ENCODE measurements around the gene MRPS6. TPM values are rescaled to one million over a fixed set of nuclear protein-coding genes. Genes with fewer than 3 reads are reported as not detected.

The MRPS6 gene
- total RNA-seq, 1 donor, result 51.4 TPM

- DNase-seq (ENCODE audit: low read depth), result no peak
- TF ChIP-seq CTCF (IDR thresholded peaks at IDR 0.05; ENCODE audit: insufficient read depth, low read depth, low read length), result no peak
- H3K4me3 ChIP-seq (ENCODE audit: low read depth, low read length), result no peak overlapping the region
Measured at GRCh38 chr21:34086887-34087306, 13.5 kb downstream of the MRPS6 start.

GRCh38 chr21:34088752-34089151 lies 15.4 kb downstream of the MRPS6 start:
- DNase-seq (ENCODE audit: low read depth), result peak; percentile 54
- no peak overlapping the region for H3K4me3 ChIP-seq (ENCODE audit: low read depth, low read length)
- TF ChIP-seq CTCF (IDR thresholded peaks at IDR 0.05; ENCODE audit: insufficient read depth, low read depth, low read length), result no peak

- TF ChIP-seq CTCF (IDR thresholded peaks at IDR 0.05; ENCODE audit: insufficient read depth, low read depth, low read length), result no peak
- no peak for DNase-seq (ENCODE audit: low read depth)
- no peak overlapping the region for H3K4me3 ChIP-seq (ENCODE audit: low read depth, low read length)
Measured at GRCh38 chr21:34091032-34091431, 17.7 kb downstream of the MRPS6 start.

- DNase-seq (ENCODE audit: low read depth), result no peak
- H3K4me3 ChIP-seq (ENCODE audit: low read depth, low read length), result no peak overlapping the region
- TF ChIP-seq CTCF (IDR thresholded peaks at IDR 0.05; ENCODE audit: insufficient read depth, low read depth, low read length), result peak; percentile 48
Measured at GRCh38 chr21:34091607-34092006, 18.2 kb downstream of the MRPS6 start.

GRCh38 chr21:34092262-34092921 lies 19.0 kb downstream of the MRPS6 start:
- no peak for DNase-seq (ENCODE audit: low read depth)
- H3K4me3 ChIP-seq (ENCODE audit: low read depth, low read length), result no peak overlapping the region
- TF ChIP-seq CTCF (IDR thresholded peaks at IDR 0.05; ENCODE audit: insufficient read depth, low read depth, low read length), result no peak

- TF ChIP-seq CTCF (IDR thresholded peaks at IDR 0.05; ENCODE audit: insufficient read depth, low read depth, low read length), result no peak
- H3K4me3 ChIP-seq (ENCODE audit: low read depth, low read length), result no peak overlapping the region
- peak; percentile 39 for DNase-seq (ENCODE audit: low read depth)
Measured at GRCh38 chr21:34093083-34093482, 19.7 kb downstream of the MRPS6 start.

- DNase-seq (ENCODE audit: low read depth), result no peak
- TF ChIP-seq CTCF (IDR thresholded peaks at IDR 0.05; ENCODE audit: insufficient read depth, low read depth, low read length), result no peak
- no peak overlapping the region for H3K4me3 ChIP-seq (ENCODE audit: low read depth, low read length)
Measured at GRCh38 chr21:34094949-34095348, 21.6 kb downstream of the MRPS6 start.

Measured in fibroblast of villous mesenchyme (primary cell).